Kidney epithelial cell (primary cell): ENCODE data around the gene CD160. TPM values are rescaled to one million over a fixed set of nuclear protein-coding genes. Genes with fewer than 3 reads are reported as not detected.

Source experiments
- DNase-seq: peaks from one replicate; pipeline ENCODE4 v3.0.0-alpha.2; 2010; ENCODE audit warnings: low read depth
- H3K27me3 ChIP-seq: 2 replicates; pipeline ENCODE4 v1.6.0; 2011; ENCODE audit warnings: low read length; ENCODE audit not compliant: control insufficient read depth, insufficient read depth
- H3K36me3 ChIP-seq: 2 replicates; pipeline ENCODE4 v1.5.1; 2011; ENCODE audit warnings: low read length; ENCODE audit not compliant: control insufficient read depth, insufficient read depth
- H3K4me3 ChIP-seq: 2 replicates; pipeline ENCODE4 v1.5.1; 2011; ENCODE audit warnings: low read depth, mild to moderate bottlenecking, control low read depth, low read length
- total RNA-seq: library from RNA; depleted of rRNA; stranded (reverse); fragments of >200 nt; gene quantifications from 2 replicates; pipeline ENCODE4 v1.2.3, GENCODE V29; 2015
- TF ChIP-seq, protein P1 (sequence below): IDR thresholded peaks from 2 replicates; pipeline ENCODE4 v1.5.1; 2011; ENCODE audit warnings: mild to moderate bottlenecking, moderate library complexity, low read length, control low read depth, inconsistent platforms; ENCODE audit not compliant: insufficient read depth, poor library complexity, severe bottlenecking

CD160 gene
- total RNA-seq, 1 donor from 2014 or later = not detected

DNA sequence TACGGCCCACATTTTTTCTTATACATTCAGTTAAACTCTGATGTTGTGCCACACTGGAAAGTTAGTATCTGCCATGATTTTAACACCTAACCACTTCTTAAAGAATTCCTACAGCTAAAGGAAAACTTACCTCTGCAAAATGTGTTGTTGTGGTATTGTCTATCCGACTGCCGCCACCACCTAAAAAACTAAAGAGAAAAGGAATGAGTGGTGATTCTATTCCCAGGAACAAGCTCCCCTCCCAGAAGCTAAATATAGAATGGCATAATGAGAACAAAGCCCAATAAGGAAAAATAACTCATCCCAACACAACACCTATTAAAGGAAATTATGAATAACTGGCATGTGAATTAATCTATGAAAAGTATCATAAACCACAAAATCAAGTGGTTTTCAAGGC is 65.1 kb downstream of the CD160 start:
- Histone ChIP-seq H3K27me3 (no peaks in the 10 kb centered on the region), H3K36me3 (no peaks in the 10 kb centered on the region), H3K4me3 (no peak overlapping the region)
- TF ChIP-seq, protein P1, sequence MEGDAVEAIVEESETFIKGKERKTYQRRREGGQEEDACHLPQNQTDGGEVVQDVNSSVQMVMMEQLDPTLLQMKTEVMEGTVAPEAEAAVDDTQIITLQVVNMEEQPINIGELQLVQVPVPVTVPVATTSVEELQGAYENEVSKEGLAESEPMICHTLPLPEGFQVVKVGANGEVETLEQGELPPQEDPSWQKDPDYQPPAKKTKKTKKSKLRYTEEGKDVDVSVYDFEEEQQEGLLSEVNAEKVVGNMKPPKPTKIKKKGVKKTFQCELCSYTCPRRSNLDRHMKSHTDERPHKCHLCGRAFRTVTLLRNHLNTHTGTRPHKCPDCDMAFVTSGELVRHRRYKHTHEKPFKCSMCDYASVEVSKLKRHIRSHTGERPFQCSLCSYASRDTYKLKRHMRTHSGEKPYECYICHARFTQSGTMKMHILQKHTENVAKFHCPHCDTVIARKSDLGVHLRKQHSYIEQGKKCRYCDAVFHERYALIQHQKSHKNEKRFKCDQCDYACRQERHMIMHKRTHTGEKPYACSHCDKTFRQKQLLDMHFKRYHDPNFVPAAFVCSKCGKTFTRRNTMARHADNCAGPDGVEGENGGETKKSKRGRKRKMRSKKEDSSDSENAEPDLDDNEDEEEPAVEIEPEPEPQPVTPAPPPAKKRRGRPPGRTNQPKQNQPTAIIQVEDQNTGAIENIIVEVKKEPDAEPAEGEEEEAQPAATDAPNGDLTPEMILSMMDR = no peak
- DNase-seq = no peak

DNA sequence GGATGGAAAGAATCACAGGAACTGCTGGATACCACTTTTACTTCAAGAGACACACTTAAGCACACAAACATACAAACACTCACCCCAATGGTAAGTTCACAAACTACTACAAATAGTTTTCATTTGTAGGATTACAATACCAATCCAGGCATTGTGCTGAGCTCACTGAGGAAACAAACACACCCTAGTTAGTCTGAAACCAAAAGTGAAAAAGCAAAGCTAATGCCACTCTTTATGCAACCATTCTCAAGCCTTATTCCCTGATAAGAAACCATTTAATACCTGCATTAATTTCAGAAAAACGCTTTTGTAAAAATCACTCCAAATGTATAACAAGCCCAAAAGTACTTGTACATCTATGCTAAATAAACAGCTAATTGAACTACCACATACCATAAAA is 66.2 kb downstream of the CD160 start:
- TF ChIP-seq, protein P1 = no peak
- no peak for DNase-seq
- no peaks in the 10 kb centered on the region for H3K36me3 ChIP-seq
- H3K27me3 ChIP-seq = no peaks in the 10 kb centered on the region
- H3K4me3 ChIP-seq = no peak overlapping the region

DNA sequence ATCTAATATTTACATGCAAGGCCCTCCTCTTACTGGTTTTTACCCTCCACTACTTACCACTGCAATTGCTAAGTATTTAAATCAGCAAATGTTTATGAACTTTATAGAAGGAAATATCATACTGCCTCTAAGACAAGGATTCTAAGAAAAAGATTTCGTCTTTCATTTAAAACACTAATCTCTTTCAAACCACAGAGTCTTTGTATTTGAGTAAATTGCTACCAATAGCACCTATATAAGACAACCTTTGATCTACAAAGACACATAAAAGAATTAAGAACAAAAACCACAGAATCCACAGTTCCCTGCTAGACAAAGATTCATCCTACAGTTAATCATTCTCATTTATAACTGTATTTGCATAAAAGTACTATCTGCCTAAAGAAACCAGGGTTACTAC is 67.0 kb downstream of the CD160 start:
- Histone ChIP-seq H3K4me3 (no peak overlapping the region), H3K36me3 (no peaks in the 10 kb centered on the region), H3K27me3 (no peaks in the 10 kb centered on the region)
- no peak for DNase-seq
- TF ChIP-seq, protein P1 = no peak

DNA sequence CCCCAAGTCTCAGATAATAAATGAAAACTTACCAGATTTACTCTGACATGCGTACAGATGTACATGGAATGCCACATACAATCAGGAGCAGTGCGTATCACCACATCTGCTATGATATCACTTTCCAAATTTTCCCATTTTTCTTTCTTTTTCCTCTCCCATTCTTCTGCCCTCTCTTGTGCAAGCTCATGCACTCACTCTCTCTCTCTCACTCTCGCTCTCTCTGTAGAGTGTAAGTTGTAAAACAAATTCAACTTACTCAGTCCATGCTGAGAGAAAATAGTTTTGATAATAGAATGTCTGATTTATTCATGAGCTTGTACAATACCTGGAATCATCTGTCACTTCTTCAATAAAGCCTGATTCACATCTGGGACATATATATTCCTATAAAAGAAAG is 69.3 kb downstream of the CD160 start:
- DNase-seq = no peak
- TF ChIP-seq, protein P1 = no peak
- Histone ChIP-seq H3K4me3 (no peak overlapping the region), H3K36me3 (no peaks in the 10 kb centered on the region), H3K27me3 (no peaks in the 10 kb centered on the region)

Other genes with a start within 250 kb of the CD160 start
- gene GPR89A, start 111.5 kb upstream of the CD160 start, total RNA-seq = 22.3 and 25.6 TPM in 2 replicates
- 0.62 TPM in 1 of 2 replicates, not detected in the other for gene PDZK1, start 12.1 kb upstream of the CD160 start, total RNA-seq
- gene RNF115, start 104.6 kb downstream of the CD160 start, total RNA-seq = 7.7 and 8.5 TPM in 2 replicates
- 43.4 and 44.2 TPM in 2 replicates for gene POLR3C, start 104.7 kb downstream of the CD160 start, total RNA-seq
- gene NUDT17, start 126.1 kb downstream of the CD160 start, total RNA-seq = 1.9 and 2.5 TPM in 2 replicates
- gene PIAS3, start 139.6 kb downstream of the CD160 start, total RNA-seq = 17.7 and 19.6 TPM in 2 replicates
- 0.07 TPM in 1 of 2 replicates, not detected in the other for gene ANKRD35, start 166.4 kb downstream of the CD160 start, total RNA-seq
- gene ITGA10, start 190.6 kb downstream of the CD160 start, total RNA-seq = 0.08 and 0.89 TPM in 2 replicates
- 25.9 and 31.2 TPM in 2 replicates for gene PEX11B, start 199.2 kb downstream of the CD160 start, total RNA-seq
- gene RBM8A, start 208.0 kb downstream of the CD160 start, total RNA-seq = 159 and 173 TPM in 2 replicates
- 23.2 and 28.0 TPM in 2 replicates for gene LIX1L, start 238.5 kb downstream of the CD160 start, total RNA-seq
- gene ANKRD34A, start 245.1 kb downstream of the CD160 start, total RNA-seq = 0.46 TPM in 1 of 2 replicates, not detected in the other
- gene POLR3GL, start 245.2 kb downstream of the CD160 start, total RNA-seq = 12.2 and 14.3 TPM in 2 replicates